GM10248 (cell line): ENCODE data around the gene RAB8A.

Source experiments
- CTCF ChIA-PET: fragments of 300-600 bp; sonication (Branson Sonifier 250); formaldehyde crosslinking; extraction: SDS; loops from one replicate; lab custom pipeline; 2021; ENCODE audit warnings: antibody characterized with exemption; lab: Yijun Ruan, JAX
- POLR2A ChIA-PET: fragments of 350-650 bp; sonication (Branson Sonifier 250); formaldehyde crosslinking; extraction: SDS; loops from one replicate; lab custom pipeline; 2020; ENCODE audit warnings: antibody characterized with exemption; lab: Yijun Ruan, JAX
- DNase-seq: peaks from one replicate; pipeline ENCODE4 v3.0.0; 2012; ENCODE audit errors: extremely low spot score
- CTCF ChIP-seq: IDR thresholded peaks from 2 replicates; pipeline ENCODE4 v1.5.1; 2012; ENCODE audit warnings: mild to moderate bottlenecking, low read depth; ENCODE audit errors: extremely low read depth, missing control alignments, control extremely low read depth

RAB8A gene

GRCh38 chr19:16124953-16125352, 13.3 kb downstream of the RAB8A start:
- DNase-seq = no peak
- no peak for TF ChIP-seq CTCF
- CTCF ChIA-PET = no interaction called here
- POLR2A ChIA-PET = no interaction called here

GRCh38 chr19:16125737-16126495, 14.2 kb downstream of the RAB8A start:
- ChIA-PET POLR2A (interaction anchor here (0.5 to 0.7 kb wide), 2 partner anchors 84 to 799 kb away, joined by 3 to 4 read pairs; no protein-coding TSS in a partner anchor), CTCF (interaction anchor here (1.0 kb wide), 1 partner anchor 15 kb away, joined by 5 read pairs; no protein-coding TSS in a partner anchor)
- no peak for TF ChIP-seq CTCF
- no peak for DNase-seq

GRCh38 chr19:16127080-16127479, 15.4 kb downstream of the RAB8A start:
- ChIA-PET POLR2A (no interaction called here), CTCF (no interaction called here)
- no peak for DNase-seq
- no peak for TF ChIP-seq CTCF

- CTCF ChIA-PET = interaction anchor here (1.3 kb wide), 1 partner anchor 58 kb away, joined by 4 read pairs; the partner anchor contains the start of gene FAM32A
Observed at GRCh38 chr19:16127776-16128371, 16.2 kb downstream of the RAB8A start.

GRCh38 chr19:16131648-16132047, 20.0 kb downstream of the RAB8A start:
- TF ChIP-seq CTCF = no peak
- CTCF ChIA-PET = no interaction called here
- POLR2A ChIA-PET = no interaction called here
- no peak for DNase-seq

More at GRCh38 chr19:16127776-16128371, 16.2 kb downstream of the RAB8A start:
- POLR2A ChIA-PET = no interaction called here
- no peak for DNase-seq
- TF ChIP-seq CTCF = no peak

GRCh38 chr19:16133818-16134217, 22.1 kb downstream of the RAB8A start:
- no peak for DNase-seq
- CTCF ChIA-PET = interaction anchor here (1.0 to 1.3 kb wide), 3 partner anchors 12 to 21 kb away, joined by 3 read pairs; partner anchors contain the start of gene RAB8A
- POLR2A ChIA-PET = interaction anchor here (0.6 to 1.0 kb wide), 4 partner anchors 14 to 60 kb away, joined by 3 to 7 read pairs (median 5); no protein-coding TSS in a partner anchor
- no peak for TF ChIP-seq CTCF
